ENCODE measurements around the gene TOX4. TPM values are rescaled to one million over a fixed set of nuclear protein-coding genes. Genes with fewer than 3 reads are reported as not detected.

TOX4 gene
- total and polyA plus RNA-seq, 4 donors, result 16.4 to 82.9 (median 42.1) TPM

DNA sequence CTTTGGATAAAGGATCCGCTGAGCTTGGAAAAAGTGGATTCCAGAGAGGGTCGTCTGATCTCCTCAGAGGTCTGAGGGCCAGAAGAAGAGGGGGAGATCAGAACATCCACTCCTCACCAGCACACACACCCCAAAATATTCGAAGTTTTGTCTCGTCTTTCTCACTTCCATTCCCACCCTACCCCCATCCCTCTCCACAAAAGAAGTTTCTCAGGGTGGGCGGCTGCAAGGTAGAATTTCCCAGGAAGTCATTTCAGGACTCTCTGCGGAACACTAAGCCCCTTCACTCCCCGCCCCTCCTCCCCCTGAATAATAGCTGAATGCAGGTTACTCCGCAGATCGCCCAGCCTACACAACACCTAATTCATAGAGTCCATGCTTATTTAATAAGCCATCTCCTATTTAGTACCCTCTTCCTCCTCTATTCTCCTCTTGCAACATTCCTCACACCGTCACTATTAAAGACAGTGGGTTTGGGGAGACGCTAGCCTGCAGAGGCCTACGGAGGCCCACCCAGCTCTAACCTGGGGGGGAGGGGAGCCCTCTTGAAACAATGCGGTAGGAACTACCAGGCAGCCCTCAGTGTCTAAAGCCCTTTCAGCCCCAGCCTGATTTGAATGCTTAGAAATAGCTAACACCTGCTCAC lies 49.8 kb downstream of the TOX4 start:
- peak overlapping the region; percentile 59 for H3K4me3 ChIP-seq
- DNase-seq, result peak; percentile 17 to 25 (median 18)
- no peaks in the 10 kb centered on the region for H3K9me3 ChIP-seq (ENCODE audit: control insufficient read depth in 4 of 4, insufficient read depth in 3 of 4, low read length in 3 of 4)
- H3K36me3 ChIP-seq (ENCODE audit: control insufficient read depth in 4 of 4, insufficient read depth in 4 of 4, low read length in 4 of 4), result peaks cover 0 to 13% (median 3%) of the 10 kb centered on the region in 4 donors
- TF ChIP-seq, protein P1, sequence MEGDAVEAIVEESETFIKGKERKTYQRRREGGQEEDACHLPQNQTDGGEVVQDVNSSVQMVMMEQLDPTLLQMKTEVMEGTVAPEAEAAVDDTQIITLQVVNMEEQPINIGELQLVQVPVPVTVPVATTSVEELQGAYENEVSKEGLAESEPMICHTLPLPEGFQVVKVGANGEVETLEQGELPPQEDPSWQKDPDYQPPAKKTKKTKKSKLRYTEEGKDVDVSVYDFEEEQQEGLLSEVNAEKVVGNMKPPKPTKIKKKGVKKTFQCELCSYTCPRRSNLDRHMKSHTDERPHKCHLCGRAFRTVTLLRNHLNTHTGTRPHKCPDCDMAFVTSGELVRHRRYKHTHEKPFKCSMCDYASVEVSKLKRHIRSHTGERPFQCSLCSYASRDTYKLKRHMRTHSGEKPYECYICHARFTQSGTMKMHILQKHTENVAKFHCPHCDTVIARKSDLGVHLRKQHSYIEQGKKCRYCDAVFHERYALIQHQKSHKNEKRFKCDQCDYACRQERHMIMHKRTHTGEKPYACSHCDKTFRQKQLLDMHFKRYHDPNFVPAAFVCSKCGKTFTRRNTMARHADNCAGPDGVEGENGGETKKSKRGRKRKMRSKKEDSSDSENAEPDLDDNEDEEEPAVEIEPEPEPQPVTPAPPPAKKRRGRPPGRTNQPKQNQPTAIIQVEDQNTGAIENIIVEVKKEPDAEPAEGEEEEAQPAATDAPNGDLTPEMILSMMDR (IDR thresholded peaks at IDR 0.05; ENCODE audit: control extremely low read depth, extremely low read depth), result no peak
- peaks cover 0 to 3% (median 2%) of the 10 kb centered on the region in 3 donors for H3K27me3 ChIP-seq (ENCODE audit: control insufficient read depth in 3 of 3, insufficient read depth in 3 of 3, low read length in 2 of 3)
- peak overlapping the region in 1 of 2 donors; percentile 11 for H3K27ac ChIP-seq (ENCODE audit: low read depth in 1 of 2, low read length in 1 of 2)
- no peak for ATAC-seq (ENCODE audit: insufficient read depth, low FRiP score)
- H3K9ac ChIP-seq (ENCODE audit: insufficient read depth in 1 of 2, low read length in 2 of 2), result peak overlapping the region in 1 of 2 donors; percentile 67
- 6 to 23% methylated on average over 13 of the region's 13 CpGs for WGBS, 2 donors
- H3K4me1 ChIP-seq (ENCODE audit: control insufficient read depth in 5 of 5, insufficient read depth in 5 of 5, low read length in 5 of 5), result peaks cover 0 to 12% (median 4%) of the 10 kb centered on the region in 5 donors

DNA sequence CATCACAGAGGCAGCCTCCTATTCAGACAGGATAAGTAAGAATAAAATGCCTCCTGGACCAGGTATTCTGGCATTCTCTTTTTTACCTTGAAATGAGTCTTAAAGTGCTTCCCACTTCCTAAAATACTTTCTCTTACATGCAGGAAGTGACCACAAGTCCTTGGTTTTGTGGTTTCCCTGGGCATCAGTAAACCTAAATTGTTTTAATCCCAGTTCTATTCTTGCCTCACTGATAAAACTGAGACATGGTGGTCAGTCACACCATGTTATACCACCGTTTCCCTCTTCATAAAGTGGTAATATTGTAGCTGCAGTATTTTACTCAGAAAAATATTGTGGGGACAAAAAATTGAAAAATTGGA lies 50.3 kb downstream of the TOX4 start:
- 21 to 52% methylated on average over 1 of the region's 1 CpG for WGBS, 2 donors
- Histone ChIP-seq H3K4me3 (no peak overlapping the region), H3K9ac (ENCODE audit: insufficient read depth in 1 of 2, low read length in 2 of 2) (no peak overlapping the region), H3K27ac (ENCODE audit: low read depth in 1 of 2, low read length in 1 of 2) (no peak overlapping the region), H3K27me3 (ENCODE audit: control insufficient read depth in 3 of 3, insufficient read depth in 3 of 3, low read length in 2 of 3) (peaks cover 0 to 3% (median 2%) of the 10 kb centered on the region in 3 donors), H3K4me1 (ENCODE audit: control insufficient read depth in 5 of 5, insufficient read depth in 5 of 5, low read length in 5 of 5) (peaks cover 0 to 12% (median 4%) of the 10 kb centered on the region in 5 donors), H3K36me3 (ENCODE audit: control insufficient read depth in 4 of 4, insufficient read depth in 4 of 4, low read length in 4 of 4) (peaks cover 0 to 12% (median 3%) of the 10 kb centered on the region in 4 donors), H3K9me3 (ENCODE audit: control insufficient read depth in 4 of 4, insufficient read depth in 3 of 4, low read length in 3 of 4) (no peaks in the 10 kb centered on the region)
- ATAC-seq (ENCODE audit: insufficient read depth, low FRiP score), result no peak
- TF ChIP-seq, protein P1 (IDR thresholded peaks at IDR 0.05; ENCODE audit: control extremely low read depth, extremely low read depth), result no peak
- no peak for DNase-seq

DNA sequence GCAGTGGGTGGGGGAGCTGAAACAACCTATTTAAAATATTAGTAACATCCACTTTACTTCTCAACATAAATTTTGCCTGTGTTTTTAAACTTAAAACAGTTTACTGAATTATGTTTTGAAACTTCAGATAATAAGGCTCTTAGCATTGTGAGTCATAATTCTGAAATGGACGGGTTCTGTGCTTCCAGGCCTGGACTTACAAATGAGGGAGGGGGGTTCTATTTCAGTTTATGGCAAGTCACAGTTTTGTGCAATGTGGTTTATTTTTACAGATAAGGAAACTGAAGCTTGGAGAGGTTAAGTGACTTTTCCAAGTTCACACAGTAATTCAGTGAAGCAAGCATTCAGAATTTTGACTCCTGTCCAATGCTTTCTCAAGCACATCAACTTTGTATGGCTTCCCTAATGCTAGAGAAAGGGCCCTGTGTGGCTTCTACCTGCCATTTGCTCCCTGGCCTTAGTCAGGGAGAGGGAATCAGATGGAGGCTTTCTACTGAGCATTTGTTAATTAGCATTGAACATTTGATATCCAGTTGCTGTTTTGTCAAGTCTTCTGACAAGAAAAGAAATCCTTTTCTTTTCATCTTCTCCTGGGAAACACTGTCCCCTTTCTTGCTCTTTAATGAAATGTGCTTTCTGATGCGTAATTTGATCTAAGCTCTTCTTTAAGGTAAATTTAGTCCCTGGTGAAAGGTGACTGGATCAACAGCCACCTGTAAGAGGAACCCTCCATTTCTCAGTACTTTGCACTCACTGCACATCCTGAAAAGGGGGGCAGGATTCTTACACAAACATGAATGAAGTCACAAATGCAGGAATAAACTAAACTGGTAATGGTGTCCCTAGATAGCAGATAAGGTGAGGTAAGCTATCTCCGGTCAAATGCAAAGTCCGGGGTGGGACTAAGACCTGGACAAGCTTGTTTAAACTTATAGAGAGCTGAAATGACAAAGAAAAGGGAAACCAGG lies 51.7 kb downstream of the TOX4 start:
- H3K36me3 ChIP-seq (ENCODE audit: control insufficient read depth in 4 of 4, insufficient read depth in 4 of 4, low read length in 4 of 4), result peaks cover 0 to 8% (median 2%) of the 10 kb centered on the region in 4 donors
- ATAC-seq (ENCODE audit: insufficient read depth, low FRiP score) (no peak), DNase-seq (no peak)
- TF ChIP-seq, protein P1 (IDR thresholded peaks at IDR 0.05; ENCODE audit: control extremely low read depth, extremely low read depth), result no peak
- no peaks in the 10 kb centered on the region for H3K9me3 ChIP-seq (ENCODE audit: control insufficient read depth in 4 of 4, insufficient read depth in 3 of 4, low read length in 3 of 4)
- 66 to 68% methylated on average over 4 of the region's 4 CpGs for WGBS, 2 donors
- H3K9ac ChIP-seq (ENCODE audit: insufficient read depth in 1 of 2, low read length in 2 of 2), result no peak overlapping the region
- H3K27ac ChIP-seq (ENCODE audit: low read depth in 1 of 2, low read length in 1 of 2), result no peak overlapping the region
- peaks cover 0 to 12% (median 3%) of the 10 kb centered on the region in 5 donors for H3K4me1 ChIP-seq (ENCODE audit: control insufficient read depth in 5 of 5, insufficient read depth in 5 of 5, low read length in 5 of 5)
- H3K27me3 ChIP-seq (ENCODE audit: control insufficient read depth in 3 of 3, insufficient read depth in 3 of 3, low read length in 2 of 3), result peaks cover 0 to 3% (median 2%) of the 10 kb centered on the region in 3 donors
- no peak overlapping the region for H3K4me3 ChIP-seq
